ENCODE results near the gene IZUMO4.

IZUMO4 gene

DNA sequence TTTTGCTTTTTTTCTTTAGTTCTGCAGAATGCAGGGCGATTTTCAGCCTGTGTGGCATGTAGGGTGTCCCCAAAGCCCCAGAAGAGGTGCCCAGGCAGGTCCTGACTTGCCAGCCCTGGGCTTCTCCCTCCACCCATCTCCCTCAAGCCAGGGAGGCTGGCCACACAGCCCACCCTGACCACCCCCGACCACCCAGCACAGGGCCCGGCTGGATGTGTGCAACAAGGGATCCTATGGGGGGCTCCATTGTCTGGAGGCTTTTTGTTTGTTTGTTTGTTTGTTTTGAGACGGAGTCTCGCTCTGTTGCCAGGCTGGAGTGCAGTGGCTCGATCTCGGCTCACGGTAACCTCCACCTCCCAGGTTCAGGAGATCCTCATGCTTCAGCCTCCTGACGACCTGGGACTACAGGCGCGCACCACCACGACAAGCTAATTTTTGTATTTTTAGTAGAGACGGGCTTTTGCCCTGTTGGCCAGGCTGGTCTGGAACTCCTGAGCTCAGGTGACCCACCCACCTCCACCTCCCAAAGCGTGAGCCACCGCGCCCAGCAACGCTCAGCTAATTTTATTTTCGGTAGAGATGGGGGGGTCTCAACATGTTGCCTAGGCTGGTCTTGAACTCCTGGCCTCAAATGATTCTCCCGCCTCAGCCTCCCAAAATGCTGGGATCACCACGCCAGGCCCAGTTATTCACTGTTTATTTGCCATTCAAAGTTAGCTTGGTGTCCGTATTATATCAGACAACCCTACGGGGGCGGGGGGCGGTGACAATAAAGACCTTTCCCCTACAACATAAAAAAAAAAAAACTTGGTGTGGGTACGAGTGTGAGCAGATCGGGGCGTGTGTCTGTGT lies 37.9 kb upstream of the IZUMO4 start:
- DNase-seq (ENCODE audit: low read depth): no peak

DNA sequence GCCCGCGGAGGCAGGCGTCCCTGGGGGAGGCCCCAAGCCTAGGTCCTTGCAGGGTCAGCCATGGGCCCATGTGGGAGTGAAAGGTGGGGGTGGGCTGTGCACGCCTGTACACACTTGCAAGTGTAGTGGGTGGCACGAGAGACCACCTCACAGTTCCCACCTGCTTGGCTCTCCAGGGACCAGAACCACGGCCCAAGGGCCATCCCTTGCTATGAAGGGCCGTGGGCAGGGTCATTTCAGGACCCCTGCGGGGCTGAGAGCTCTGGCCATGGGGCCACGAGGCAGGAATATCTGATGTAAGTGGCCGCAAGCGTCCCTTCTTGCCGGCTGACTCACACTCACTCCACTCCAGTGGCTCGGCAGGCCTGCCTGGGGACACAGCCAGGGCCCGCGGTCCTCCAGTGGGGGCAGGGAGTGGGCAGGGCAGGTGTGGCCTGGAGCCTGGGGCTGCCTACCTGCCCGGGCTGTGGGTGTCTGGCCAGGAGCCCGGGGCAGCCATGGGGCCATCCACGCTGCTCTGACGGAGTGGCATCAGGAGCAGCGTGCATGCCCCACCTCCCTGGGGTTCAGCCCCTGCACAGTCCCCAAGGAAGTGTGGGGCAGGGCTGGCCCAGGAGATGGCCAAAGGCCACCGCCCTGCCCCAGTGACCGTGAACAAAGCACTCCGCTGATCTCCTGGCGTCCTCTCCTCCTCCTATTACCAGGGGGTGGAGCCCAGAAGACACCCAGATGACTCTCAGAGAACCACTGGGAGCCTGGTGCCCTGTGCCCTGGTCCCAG lies 37.1 kb upstream of the IZUMO4 start:
- DNase-seq (ENCODE audit: low read depth): peak; percentile 60

DNA sequence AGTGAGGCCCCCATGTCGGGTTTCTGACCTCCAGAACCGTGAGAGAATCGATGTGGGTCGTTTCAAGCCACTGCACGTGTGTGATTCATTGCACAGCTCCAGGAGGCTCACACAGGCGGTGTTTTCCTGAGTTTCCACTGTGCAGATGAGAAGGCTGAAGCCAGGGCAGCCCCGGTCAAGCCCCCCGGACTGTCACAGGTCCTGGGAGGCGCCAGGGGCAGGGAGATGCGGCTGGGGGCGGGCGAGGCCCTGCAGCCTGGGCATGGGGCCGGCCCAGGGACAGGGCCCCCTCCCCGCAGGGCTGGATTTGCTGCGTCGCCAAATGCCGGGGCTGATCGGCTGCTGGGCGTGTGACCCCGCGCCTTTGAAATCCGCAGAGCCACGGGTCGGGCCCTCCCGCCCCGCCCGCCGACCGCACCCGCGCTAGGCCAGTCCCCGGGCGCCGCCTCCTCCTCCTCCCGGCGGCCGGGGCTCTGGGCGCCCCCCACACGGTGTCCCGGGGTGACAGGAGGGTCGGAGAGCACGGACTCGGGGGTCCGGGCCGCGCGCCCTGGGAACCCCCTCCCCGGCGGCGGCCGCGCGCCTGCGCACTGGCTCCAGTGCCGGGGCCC lies 35.7 kb upstream of the IZUMO4 start:
- DNase-seq (ENCODE audit: low read depth): peak; percentile 78

DNA sequence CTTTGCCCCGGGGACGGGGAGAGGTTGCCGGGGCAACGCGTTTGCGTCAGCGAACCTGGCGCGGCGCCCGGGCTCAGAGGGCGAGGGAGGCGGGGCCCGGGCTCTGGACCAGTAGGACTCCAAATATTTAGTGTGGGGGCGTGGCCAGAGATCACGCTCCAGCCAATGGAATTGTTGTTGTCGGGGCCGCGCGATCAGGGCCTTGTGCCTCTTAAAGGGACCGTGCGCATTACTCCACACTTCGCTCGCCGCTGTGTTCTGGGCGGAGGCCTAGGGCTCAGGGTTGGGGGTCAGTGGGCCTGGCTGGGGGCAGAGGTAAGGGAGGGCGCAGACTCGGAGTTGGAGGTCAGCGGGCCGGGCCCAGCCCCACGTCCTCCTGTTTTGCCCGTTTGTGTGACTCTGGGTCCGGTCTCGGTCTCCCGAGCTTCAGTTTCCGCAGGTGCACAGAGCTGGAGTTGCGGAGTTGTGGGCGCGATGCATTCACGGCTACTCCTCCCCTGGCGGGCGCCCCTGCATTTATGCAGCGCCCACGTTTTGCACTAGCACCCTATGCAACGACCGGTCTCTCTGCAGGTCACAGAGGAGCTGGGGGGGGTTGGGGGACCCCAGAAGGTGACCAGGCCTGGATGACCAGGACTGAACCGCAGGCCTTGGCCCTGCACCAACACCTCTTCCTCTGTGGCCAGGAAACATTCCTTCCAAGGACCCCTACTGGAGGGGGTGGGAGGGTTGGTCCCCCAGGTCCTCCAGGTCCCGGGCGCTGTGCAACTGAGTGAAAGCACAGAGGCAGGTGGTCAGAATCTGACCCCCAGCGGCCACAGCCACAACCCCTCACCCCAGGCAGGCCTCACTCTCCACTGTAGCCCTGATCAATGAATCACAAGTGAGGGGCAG lies 35.0 kb upstream of the IZUMO4 start:
- DNase-seq (ENCODE audit: low read depth): peak; percentile 98

DNA sequence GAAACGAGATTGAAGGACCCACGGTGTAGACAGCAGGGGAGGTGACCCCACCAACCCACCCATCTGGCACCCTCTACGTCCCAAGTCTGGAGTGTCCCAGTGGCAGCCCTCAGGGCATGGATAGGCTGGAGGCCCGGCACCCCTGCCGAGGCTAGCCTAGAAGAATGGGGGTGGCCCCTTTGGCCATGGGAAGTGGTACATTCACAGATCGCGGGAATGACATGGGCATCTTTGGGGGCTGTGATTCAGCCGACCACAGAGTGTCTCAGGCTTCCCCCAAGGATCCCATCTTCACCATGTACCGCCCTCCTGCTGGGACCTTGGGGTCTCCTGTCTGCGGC lies 34.4 kb upstream of the IZUMO4 start:
- no peak for DNase-seq (ENCODE audit: low read depth)

DNA sequence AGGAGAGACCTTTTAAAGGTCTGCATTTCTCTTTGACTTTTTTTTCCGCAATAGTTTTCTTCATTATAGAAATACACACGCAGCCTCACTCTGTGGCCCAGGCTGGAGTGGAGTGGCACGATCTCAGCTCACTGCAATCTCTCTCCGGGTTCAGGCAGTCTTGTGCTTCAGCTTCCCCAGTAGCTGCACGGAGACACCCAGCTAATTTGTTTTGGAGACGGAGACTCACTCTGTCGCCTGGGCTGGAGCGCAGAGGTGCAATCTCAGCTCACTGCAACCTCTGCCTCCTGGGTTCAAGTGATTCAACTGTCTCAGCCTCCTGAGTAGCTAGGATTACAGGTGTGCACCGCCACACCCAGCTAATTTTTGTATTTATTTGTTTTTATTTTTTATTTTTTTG lies 33.9 kb upstream of the IZUMO4 start:
- DNase-seq (ENCODE audit: low read depth): no peak

DNA sequence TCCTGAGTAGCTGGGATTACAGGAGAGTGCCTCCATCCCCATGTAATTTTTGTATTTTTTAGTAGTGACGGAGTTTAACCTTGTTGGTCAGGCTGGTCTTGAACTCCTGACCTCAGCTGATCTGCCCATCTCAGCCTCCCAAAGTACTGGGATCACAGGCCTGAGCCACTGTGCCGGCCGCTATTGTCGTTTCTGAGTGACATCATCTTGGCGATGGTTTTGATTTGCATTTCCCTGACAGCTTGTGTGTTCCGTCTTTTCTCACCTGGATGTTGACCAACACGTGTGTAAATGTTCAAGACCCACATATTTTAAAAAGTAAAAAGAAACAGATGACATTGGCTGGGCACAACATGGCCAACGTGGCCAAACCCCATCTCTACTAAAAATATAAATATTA lies 32.9 kb upstream of the IZUMO4 start:
- DNase-seq (ENCODE audit: low read depth): no peak

DNA sequence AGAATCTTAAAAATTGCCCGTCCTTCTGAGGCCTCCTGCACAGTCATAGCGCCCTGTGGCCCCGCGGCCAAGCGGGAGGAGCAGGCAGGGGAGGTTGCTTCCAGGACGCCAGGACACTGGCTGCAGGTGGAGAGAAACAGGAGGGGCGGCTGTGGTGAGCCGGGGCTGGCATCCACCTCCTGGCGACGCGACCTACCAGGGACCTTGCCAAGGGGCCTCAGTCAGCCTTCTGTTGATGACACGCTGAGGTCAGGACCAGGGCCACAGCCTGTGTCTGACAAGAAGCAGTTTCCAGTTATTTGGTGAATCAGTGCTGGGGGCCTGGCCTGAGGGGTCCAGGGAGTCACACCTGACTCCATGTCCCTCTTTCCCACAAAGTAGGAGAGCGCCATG lies 32.3 kb upstream of the IZUMO4 start:
- no peak for DNase-seq (ENCODE audit: low read depth)

DNA sequence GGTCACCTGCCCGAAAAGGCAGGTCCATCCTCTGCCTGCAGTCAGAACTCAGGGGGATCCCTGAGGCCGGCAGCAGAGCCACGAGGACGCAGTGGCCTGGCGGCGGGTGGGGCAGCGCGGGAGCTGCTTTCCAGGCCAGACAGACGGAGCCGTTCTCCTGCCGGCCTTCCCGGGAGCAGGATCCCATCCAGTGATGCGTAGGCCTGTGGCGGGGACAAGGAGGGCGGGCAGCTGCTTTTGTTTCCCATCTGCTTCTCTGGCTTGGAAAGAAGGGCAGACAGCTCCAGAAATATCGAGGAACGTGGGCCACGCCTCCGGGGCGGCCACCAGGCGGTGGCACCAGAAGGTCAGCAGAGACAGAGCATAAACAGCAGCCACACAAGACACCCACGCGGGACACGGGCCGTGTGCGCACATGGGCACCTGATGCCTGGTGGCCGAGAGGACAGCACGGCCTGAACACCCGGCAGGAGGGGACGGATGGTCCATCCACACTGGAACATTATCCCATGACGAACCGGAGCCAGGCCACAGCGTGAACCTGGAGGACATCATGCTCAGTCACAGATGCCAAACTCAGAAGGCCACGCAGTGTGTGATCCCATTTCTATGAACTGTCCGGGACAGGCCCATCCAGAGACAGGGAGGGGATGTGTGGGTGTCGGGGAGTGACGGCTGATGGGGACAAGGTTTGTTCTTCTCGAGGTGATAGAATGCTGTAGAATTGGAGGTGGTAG lies 31.8 kb upstream of the IZUMO4 start:
- DNase-seq (ENCODE audit: low read depth): no peak

DNA sequence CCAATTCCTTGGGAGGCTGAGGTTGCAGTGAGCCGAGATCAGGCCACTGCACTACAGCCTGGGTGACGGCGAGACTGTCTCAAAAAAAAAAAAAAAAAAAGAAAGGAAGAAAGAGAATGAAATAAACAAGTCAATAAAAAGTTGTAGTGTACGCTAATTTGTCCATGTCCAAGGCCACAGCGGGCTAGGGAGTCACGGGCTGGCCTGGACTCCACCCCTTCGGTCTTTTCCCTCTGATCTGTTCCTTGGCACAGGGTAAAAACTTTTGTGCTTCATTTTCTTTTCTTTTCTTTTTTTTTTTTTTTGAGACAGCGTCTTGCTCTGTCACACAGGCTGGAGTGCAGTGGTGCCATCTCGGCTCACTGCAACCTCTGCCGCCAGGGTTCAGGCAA lies 26.3 kb upstream of the IZUMO4 start:
- DNase-seq (ENCODE audit: low read depth): no peak

DNA sequence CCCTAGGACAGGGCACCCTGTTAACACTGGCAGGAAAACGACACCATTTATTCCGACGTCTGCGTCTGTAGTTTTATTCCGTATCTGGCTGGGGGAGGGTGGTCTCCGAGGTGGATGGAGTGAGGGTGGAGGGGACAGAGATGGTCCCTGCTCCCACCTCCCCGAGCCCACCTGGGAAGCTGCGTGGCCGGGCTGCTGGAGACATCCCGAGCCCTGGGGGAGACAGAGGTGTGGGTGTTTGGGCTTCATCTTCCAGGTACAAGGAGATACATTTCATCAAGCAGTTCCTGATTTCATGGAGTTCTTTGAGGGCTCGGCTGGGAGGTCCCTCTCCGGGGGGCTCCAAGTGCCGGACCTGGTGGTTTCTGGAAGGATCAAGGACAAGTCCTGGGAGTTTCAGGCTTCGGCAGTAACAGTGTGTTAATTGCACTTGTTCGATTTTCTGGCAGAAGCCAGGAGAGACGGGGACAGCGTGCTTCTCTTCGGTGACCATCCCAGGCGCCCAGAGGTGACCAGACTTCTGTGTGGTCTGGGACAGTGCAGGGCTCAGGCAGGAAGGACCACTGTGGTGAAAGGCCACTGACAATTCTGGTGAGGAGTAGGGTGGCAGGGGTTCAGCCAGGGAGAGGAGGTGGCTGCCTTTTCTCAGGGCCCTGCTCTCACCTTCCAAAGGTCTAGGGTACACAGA lies 25.6 kb upstream of the IZUMO4 start:
- DNase-seq (ENCODE audit: low read depth): no peak

DNA sequence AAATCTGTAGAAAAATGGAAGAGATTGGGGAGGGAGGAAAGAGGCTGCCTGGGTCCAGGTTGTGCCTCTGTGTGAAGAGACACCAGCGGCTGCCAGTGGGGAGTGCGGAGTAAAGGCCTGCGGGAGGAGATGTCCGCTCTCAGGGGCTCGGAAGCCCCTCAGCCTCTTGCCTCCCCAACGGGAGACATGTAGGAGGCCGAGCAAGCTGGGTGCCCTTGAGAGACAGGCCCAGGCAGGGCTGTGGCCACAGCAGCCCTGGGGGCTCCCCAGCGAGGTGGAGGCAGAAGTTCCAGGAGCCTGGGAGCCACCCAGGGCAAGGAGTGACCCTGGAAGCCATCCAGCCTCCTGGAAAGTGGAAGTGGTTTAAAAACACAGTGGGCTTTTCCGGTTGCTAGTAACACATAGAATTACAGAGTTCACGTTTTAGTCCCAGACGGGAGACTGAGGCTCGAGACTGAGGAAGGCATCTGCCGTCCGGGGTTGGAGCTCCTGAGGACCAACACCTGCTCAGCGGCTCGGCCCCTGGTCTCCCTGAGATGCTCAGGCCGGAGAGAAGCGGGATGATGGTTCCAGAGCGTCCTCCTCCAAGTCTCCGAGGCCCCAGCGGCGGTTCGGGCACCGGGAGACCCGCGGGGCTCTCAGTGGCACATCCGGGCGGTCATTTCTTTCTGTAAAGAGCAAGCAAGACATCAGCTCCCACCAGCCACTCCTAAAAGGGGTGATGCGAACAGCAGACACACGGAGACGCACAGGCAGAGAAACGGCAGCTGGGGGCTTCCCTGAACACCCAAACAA lies 23.8 kb upstream of the IZUMO4 start:
- DNase-seq (ENCODE audit: low read depth): no peak

DNA sequence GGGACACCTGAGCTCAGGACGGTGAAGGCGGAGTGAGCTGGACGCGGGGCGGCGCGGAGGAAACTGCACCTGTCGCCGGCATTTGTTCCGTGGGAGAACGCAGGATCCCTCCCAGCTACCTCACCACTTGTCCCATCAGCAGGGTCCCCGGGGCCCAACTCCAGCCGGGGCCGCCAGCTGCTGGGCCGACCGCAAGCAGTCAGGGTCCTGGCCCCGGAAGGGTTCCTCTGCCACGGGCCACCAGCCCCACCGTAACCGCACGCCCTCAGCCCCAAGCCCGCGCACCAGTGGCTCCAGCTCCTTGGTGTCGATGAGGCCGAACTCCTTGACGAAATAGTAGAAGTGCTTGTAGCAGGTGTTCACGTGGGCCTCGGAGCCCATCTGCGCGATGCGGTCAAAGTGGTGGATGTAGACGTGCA lies 20.2 kb upstream of the IZUMO4 start:
- DNase-seq (ENCODE audit: low read depth): no peak

DNA sequence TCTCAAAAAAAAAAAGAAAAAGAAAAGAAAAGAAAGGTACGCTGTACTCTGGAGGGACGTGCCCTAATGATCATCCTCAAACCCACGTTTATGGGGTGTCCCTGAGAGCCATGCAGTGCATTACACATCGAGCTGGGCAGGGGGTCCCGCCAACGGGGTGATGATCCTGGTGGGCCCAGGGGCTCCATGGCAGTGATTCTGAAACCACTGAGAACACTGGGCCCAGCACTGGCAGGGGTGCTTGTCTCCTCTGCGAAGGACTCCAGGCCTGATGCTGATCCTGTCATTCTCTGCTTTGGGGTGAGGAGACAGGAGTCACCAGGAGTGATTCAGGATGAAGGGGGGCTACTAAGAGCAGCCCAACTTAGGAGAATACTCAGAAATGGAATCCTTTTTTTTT lies 19.3 kb upstream of the IZUMO4 start:
- no peak for DNase-seq (ENCODE audit: low read depth)

DNA sequence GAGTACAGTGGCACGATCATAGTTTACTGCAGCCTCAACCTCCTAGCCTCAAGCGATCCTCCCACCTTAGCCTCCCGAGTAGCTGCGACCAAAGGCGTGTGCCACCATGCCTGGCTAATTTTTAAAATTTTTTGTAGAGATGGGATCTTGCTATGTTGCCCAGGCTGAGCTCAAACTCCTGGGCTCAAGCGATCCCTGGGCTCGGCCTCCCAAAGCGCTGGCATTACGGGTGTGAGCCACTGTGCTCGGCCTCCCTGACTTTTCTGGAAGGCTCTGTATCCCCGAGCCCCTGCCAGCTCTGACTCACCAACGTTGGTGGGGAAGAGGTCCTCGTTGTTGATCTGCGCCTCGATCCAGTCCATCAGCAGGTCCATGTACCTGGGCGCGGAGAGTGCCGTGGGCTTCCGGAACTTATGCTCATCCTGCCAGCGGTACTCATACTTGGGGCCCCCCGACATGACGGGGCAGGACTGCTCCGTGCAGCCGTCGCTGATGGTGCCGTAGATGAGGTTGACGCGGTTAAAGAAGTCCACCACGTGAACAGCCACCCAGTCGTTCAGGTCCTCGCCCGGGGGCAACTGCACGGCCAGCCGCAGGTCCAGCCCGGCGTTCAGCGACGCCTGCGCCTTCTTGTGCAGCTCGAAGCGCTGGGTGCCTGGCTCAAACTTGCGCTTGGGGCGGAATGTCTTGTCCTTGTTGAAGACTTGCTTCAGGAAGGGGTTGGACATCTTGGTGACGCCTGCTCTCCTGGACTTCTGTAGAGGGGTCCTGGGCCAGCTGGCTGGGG lies 18.7 kb upstream of the IZUMO4 start:
- DNase-seq (ENCODE audit: low read depth): no peak

DNA sequence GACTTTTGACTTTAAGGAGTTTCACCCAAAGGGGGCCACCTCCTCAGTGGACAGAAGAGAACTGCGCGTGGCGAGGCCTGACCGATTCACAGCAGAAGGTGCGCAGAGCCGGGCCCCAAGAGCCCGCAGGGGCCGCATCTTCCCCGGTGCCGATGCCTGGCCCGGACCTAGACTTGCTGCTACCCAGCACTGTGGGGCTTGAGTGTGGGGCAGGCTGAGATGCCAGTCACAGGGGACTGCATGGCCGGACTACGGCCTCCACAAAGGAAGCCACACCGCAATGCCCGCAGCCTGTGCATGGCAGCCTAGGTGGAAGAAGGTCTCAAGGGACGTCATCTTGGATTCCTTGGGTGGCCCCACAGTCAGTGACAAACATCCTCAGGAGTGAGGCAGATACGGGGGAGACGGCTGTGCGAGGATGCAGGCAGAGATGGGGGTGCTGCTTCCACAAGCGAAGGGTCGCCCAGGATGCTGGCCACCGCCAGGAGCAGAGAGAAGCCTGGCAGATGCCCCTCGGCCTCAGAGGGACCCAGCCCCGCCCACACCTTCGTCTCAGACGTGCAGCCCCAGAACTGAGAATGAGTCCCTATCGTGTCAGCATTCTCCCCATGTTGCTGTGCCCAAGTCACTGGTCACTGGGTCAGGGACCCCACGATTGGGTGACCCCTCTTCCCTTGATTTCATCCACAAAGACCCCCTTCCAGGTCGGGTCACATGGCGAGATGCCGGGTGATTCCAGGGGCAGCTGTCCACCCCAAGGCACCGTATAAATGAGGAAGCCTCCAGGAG lies 17.4 kb upstream of the IZUMO4 start:
- no peak for DNase-seq (ENCODE audit: low read depth)

DNA sequence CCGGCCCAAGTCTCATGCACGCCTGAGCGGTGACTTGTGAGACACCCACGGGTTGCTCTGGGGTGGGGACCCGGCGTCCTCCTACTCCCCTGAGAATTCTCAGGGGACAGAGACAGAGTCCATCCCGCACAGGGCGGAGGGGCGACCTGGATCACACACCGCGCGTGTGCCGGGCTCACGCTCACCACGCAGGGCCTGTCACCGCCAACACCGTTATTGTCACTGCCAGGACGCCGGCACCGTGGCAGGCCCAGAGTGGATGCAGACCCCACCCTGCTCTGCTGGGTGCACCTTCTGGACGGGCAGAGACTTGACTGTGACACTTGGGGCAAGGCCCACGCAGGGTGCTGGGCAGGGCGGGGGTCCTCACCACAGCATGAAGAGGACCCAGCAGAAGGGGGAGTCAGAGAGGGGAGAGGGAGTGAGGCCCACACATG lies 16.8 kb upstream of the IZUMO4 start:
- DNase-seq (ENCODE audit: low read depth): no peak

DNA sequence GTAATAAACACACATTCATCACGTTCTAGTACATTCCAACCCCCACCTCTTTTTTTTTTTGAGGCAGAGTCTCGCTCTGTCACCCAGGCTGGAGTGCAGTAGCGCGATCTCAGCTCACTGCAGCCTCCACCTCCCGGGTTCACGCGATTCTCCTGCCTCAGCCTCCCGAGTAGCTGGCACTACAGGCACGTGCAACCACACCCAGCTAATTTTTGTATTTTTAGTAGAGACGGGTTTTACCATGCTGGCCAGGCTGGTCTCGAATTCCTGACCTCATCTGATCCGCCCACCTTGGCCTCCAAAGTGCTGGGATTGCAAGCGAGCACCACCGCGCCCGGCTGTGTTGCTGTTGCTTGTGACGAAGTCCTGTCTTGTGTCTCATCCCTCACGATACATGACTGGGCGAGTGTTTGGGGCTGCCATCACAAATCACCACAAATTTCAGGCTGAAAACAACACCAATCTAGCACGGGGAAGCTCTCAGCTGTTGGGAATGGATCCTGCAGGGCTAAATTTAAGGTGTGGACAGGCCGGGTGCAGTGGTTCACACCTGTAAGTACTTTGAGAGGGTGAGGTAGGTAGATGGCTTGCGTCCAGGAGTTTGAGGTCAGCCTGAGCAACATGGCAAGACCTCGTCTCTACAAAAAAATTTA lies 16.3 kb upstream of the IZUMO4 start:
- DNase-seq (ENCODE audit: low read depth): no peak
